Measurements from ENCODE around the gene TAX1BP1. TPM values are rescaled to one million over a fixed set of nuclear protein-coding genes. Genes with fewer than 3 reads are reported as not detected.

TAX1BP1 gene
- total RNA-seq, 1 donor, result 102 TPM

DNA sequence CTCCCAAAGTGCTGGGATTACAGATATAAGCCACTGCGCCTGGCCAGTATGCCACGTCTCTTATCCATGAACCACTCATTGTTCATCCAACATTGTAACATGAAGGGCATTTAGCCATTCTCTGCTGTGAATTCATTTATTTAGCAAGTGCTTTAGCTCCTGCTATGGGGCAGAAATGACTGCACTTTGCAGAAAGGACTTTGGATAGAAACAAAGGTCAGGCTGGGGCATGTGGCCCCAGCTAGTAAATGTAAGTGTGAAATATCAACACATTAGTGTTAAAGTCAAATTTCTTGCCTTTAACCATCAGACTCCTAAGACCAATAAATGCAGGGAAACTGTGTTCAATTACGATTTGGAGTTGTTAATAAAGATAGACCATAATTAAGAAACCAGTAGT, 27.7 kb upstream of the TAX1BP1 start:
- H3K4me3 ChIP-seq (ENCODE audit: low read depth, low read length), result no peak overlapping the region
- no peak for DNase-seq (ENCODE audit: low read depth)
- TF ChIP-seq CTCF (IDR thresholded peaks at IDR 0.05; ENCODE audit: insufficient read depth, low read length), result no peak

DNA sequence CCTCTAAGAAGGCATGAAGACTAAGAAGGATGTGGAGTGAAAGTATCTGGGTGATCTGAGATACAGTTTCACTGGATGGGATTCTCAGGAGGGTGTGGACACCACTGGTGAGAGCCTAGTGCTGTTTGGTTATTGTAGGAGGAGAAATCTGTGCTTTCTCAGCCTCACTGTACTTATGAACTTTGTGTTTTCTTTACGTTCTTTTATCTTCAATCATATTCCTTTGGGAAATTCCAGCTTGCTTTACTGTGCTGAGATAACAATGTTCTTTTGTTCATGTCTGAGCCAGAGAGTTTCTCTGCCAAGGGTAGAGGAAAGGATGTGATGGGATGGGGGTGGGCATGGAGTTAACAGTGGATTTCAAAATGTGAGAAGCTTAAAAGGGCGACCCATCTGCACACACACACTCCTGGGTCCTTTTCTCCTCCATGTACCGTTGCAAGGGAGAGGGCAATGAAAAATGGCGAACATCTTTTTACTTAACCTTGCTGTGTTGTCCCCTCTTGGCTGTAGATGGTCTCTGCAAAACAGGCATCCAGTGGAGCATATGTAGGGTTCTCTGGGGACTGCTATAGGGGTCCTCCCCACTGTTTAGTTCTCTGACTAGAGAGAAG, 25.0 kb upstream of the TAX1BP1 start:
- H3K4me3 ChIP-seq (ENCODE audit: low read depth, low read length), result no peak overlapping the region
- no peak for TF ChIP-seq CTCF (IDR thresholded peaks at IDR 0.05; ENCODE audit: insufficient read depth, low read length)
- DNase-seq (ENCODE audit: low read depth), result peak; percentile 95

GRCh38 chr7:27723085-27723484, 16.9 kb upstream of the TAX1BP1 start:
- H3K4me3 ChIP-seq (ENCODE audit: low read depth, low read length), result no peak overlapping the region
- no peak for DNase-seq (ENCODE audit: low read depth)
- no peak for TF ChIP-seq CTCF (IDR thresholded peaks at IDR 0.05; ENCODE audit: insufficient read depth, low read length)

DNA sequence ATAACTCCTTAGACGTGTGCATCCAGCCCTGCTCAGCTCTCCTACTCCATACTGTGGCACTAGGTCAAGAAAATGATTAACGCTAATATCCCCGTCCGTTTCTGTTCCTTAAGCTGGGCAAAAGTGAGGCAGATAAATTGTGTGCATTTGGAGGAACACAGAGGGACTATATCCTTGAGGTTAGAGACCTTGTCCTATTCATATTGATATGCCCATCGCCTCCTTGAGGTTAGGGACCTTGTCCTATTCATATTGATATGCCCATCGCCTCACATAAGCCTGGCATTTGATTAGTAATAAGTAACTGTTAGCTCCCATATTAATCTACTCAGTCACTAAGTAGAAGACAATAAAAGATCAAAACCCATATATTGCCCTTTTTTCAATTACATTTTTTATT, 12.9 kb upstream of the TAX1BP1 start:
- H3K4me3 ChIP-seq (ENCODE audit: low read depth, low read length), result no peak overlapping the region
- no peak for TF ChIP-seq CTCF (IDR thresholded peaks at IDR 0.05; ENCODE audit: insufficient read depth, low read length)
- DNase-seq (ENCODE audit: low read depth), result no peak

DNA sequence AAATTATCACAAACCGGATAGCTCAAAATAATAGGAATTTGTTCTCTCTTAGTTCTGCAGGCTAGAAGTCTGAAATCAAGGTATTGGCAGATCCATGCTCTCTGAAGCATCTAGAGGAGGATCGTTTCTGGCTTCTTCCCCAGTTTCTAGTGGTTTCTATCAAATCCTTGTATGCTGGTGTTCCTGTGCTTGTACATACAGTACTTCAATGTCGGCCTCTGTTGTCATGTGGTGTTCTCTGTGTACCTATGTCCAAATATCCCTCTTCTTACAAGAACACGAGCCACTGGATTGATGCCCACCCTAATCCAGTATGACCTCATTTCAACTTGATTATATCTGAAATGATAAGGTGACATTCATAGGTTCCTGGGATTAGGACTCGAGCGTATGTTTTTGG, 9.8 kb upstream of the TAX1BP1 start:
- H3K4me3 ChIP-seq (ENCODE audit: low read depth, low read length), result no peak overlapping the region
- no peak for DNase-seq (ENCODE audit: low read depth)
- TF ChIP-seq CTCF (IDR thresholded peaks at IDR 0.05; ENCODE audit: insufficient read depth, low read length), result no peak

GRCh38 chr7:27734583-27734982, 5.4 kb upstream of the TAX1BP1 start:
- no peak for DNase-seq (ENCODE audit: low read depth)
- no peak for TF ChIP-seq CTCF (IDR thresholded peaks at IDR 0.05; ENCODE audit: insufficient read depth, low read length)
- H3K4me3 ChIP-seq (ENCODE audit: low read depth, low read length), result no peak overlapping the region

DNA sequence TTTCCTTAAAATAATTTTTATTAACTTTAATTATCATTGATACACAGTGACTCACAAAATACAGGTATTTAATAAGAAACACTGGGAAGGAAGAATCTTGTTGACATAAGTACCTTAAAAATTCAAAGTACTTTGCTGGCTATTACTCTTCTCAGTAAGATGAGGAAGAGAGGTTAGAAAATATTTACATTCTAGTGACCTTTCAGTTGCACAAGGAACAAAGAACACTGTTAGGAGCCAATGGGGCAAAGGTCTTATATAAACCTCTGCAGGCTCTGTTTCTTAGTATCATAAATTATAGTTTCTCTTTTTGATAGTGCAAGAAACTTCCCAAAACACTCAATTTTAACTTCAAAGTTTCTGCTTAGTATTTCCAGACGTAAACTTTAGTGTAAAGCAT, 4.8 kb upstream of the TAX1BP1 start:
- TF ChIP-seq CTCF (IDR thresholded peaks at IDR 0.05; ENCODE audit: insufficient read depth, low read length), result no peak
- no peak for DNase-seq (ENCODE audit: low read depth)
- H3K4me3 ChIP-seq (ENCODE audit: low read depth, low read length), result no peak overlapping the region
